Endothelial cell (in vitro differentiated cells): Measurements from ENCODE around the gene LRIT2. TPM values are rescaled to one million over a fixed set of nuclear protein-coding genes. Genes with fewer than 3 reads are reported as not detected.

Experiments
- DNase-seq: peaks from one replicate; pipeline ENCODE4 v3.0.0; 2021; ENCODE audit warnings: low spot score
- H3K27ac Mint-ChIP-seq: one replicate; pipeline ENCODE4 v1.8.0; 2021; ENCODE audit warnings: mixed read lengths, inconsistent platforms; ENCODE audit not compliant: unreplicated experiment
- H3K27me3 Mint-ChIP-seq: one replicate; pipeline ENCODE4 v1.8.0; 2021; ENCODE audit warnings: mild to moderate bottlenecking, moderate library complexity, mixed read lengths, inconsistent platforms; ENCODE audit not compliant: unreplicated experiment
- H3K36me3 Mint-ChIP-seq: one replicate; pipeline ENCODE4 v1.8.0; 2021; ENCODE audit warnings: mild to moderate bottlenecking, low read depth, mixed read lengths, inconsistent platforms; ENCODE audit not compliant: unreplicated experiment
- H3K4me1 Mint-ChIP-seq: one replicate; pipeline ENCODE4 v1.8.0; 2021; ENCODE audit warnings: mild to moderate bottlenecking, mixed read lengths, inconsistent platforms; ENCODE audit not compliant: unreplicated experiment
- H3K4me3 Mint-ChIP-seq: one replicate; pipeline ENCODE4 v1.8.0; 2021; ENCODE audit warnings: mild to moderate bottlenecking, mixed read lengths, inconsistent platforms; ENCODE audit not compliant: unreplicated experiment
- H3K9me3 Mint-ChIP-seq: one replicate; pipeline ENCODE4 v1.8.0; 2021; ENCODE audit warnings: mixed read lengths, inconsistent platforms; ENCODE audit not compliant: unreplicated experiment
- CTCF ChIP-seq: fragments of 200-600 bp; sonication (generic); IDR thresholded peaks from one replicate; pipeline ENCODE4 v1.5.0; 2021; ENCODE audit warnings: antibody characterized with exemption; ENCODE audit not compliant: unreplicated experiment
- total RNA-seq: library from RNA; stranded (reverse); fragmentation: NEBNext Ultra II Directional; extraction: Animal tissue kit (Norgen Biotek cat#: 25700); gene quantifications from one replicate; pipeline ENCODE4 v1.2.1, GENCODE V29; 2021; ENCODE audit not compliant: unreplicated experiment

Gene LRIT2
- total RNA-seq, 1 donor from 2014 or later = not detected

GRCh38 chr10:84258034-84258695, 32.8 kb upstream of the LRIT2 start:
- Mint-ChIP-seq H3K36me3 (no peaks in the 10 kb centered on the region), H3K4me3 (no peak overlapping the region), H3K9me3 (no peaks in the 10 kb centered on the region), H3K4me1 (no peaks in the 10 kb centered on the region), H3K27me3 (peaks cover 6% of the 10 kb centered on the region), H3K27ac (no peak overlapping the region)
- DNase-seq = no peak
- TF ChIP-seq CTCF = no peak

GRCh38 chr10:84257343-84258020, 32.1 kb upstream of the LRIT2 start:
- Mint-ChIP-seq H3K36me3 (no peaks in the 10 kb centered on the region), H3K9me3 (no peaks in the 10 kb centered on the region), H3K4me1 (no peaks in the 10 kb centered on the region), H3K27ac (no peak overlapping the region), H3K4me3 (no peak overlapping the region), H3K27me3 (peaks cover 8% of the 10 kb centered on the region)
- peak; percentile 35 for TF ChIP-seq CTCF
- no peak for DNase-seq

GRCh38 chr10:84256510-84257342, 31.4 kb upstream of the LRIT2 start:
- Mint-ChIP-seq H3K4me3 (no peak overlapping the region), H3K36me3 (no peaks in the 10 kb centered on the region), H3K27ac (no peak overlapping the region), H3K4me1 (no peaks in the 10 kb centered on the region), H3K9me3 (no peaks in the 10 kb centered on the region), H3K27me3 (peaks cover 8% of the 10 kb centered on the region)
- peak; percentile 81 for TF ChIP-seq CTCF
- peak; percentile 70 for DNase-seq

- TF ChIP-seq CTCF = no peak
- Mint-ChIP-seq H3K4me3 (no peak overlapping the region), H3K9me3 (no peaks in the 10 kb centered on the region), H3K4me1 (no peaks in the 10 kb centered on the region), H3K27me3 (peaks cover 8% of the 10 kb centered on the region), H3K27ac (no peak overlapping the region), H3K36me3 (no peaks in the 10 kb centered on the region)
- no peak for DNase-seq
Observed at GRCh38 chr10:84254552-84255478, 29.5 kb upstream of the LRIT2 start.
